Measurements from ENCODE around the gene HYOU1.
A peak's percentile ranks its signal among the peaks of the same experiment; 100 is the strongest.
"Not testable (repeated sequence)": the region's sequence is repeated elsewhere in the genome, so short reads cannot be mapped to it uniquely, and the experiment has no call there.

HYOU1 gene, protein sequence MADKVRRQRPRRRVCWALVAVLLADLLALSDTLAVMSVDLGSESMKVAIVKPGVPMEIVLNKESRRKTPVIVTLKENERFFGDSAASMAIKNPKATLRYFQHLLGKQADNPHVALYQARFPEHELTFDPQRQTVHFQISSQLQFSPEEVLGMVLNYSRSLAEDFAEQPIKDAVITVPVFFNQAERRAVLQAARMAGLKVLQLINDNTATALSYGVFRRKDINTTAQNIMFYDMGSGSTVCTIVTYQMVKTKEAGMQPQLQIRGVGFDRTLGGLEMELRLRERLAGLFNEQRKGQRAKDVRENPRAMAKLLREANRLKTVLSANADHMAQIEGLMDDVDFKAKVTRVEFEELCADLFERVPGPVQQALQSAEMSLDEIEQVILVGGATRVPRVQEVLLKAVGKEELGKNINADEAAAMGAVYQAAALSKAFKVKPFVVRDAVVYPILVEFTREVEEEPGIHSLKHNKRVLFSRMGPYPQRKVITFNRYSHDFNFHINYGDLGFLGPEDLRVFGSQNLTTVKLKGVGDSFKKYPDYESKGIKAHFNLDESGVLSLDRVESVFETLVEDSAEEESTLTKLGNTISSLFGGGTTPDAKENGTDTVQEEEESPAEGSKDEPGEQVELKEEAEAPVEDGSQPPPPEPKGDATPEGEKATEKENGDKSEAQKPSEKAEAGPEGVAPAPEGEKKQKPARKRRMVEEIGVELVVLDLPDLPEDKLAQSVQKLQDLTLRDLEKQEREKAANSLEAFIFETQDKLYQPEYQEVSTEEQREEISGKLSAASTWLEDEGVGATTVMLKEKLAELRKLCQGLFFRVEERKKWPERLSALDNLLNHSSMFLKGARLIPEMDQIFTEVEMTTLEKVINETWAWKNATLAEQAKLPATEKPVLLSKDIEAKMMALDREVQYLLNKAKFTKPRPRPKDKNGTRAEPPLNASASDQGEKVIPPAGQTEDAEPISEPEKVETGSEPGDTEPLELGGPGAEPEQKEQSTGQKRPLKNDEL

DNA sequence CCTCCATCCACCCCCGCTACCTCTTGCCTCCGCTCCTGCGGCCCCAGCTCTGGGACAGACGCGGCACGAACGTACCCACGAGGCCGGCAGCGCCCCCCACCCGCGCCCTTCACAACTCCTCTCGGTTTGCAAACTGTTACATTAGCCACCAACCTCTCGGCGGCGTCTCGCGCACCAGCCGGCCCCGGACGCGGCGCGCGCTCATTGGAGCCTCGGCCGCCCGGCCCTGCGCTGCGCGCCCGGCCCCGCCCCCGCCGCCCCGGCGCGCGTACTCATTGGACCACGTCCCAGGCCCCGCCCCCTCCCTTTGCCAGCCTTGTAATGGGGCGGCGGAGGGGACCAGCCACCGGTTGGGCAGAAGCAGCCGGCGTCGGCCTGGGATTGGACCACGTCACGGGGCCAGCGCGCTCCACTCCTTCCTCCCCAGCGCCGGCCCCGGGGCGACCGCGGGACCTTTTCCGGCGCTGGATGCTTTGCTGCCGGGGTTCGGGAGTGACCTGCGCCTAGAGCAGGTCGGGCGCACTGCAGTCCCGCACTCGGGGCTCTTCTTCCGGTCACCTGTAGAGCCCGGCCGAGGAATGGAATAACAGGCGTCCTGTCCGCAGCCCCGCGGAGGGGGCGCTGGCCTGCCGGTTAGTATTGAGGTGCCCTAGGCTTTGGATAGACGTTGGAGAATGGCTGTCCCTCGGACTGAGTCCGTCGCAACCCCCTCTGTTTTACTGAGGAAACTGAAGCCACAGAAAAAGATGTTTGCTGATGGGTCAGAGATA lies at the start of gene HYOU1:
TSS of gene HYOU1 (minus strand) at position 206 of the 770 bp plus-strand sequence. CDS start 1,045 bp downstream, outside the sequence.
- TF ChIP-seq, protein P1, sequence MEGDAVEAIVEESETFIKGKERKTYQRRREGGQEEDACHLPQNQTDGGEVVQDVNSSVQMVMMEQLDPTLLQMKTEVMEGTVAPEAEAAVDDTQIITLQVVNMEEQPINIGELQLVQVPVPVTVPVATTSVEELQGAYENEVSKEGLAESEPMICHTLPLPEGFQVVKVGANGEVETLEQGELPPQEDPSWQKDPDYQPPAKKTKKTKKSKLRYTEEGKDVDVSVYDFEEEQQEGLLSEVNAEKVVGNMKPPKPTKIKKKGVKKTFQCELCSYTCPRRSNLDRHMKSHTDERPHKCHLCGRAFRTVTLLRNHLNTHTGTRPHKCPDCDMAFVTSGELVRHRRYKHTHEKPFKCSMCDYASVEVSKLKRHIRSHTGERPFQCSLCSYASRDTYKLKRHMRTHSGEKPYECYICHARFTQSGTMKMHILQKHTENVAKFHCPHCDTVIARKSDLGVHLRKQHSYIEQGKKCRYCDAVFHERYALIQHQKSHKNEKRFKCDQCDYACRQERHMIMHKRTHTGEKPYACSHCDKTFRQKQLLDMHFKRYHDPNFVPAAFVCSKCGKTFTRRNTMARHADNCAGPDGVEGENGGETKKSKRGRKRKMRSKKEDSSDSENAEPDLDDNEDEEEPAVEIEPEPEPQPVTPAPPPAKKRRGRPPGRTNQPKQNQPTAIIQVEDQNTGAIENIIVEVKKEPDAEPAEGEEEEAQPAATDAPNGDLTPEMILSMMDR (IDR thresholded peaks at IDR 0.05; ENCODE audit: extremely low read depth, missing control alignments): no peak
- DNase-seq (ENCODE audit: low spot score): peak; percentile 100

DNA sequence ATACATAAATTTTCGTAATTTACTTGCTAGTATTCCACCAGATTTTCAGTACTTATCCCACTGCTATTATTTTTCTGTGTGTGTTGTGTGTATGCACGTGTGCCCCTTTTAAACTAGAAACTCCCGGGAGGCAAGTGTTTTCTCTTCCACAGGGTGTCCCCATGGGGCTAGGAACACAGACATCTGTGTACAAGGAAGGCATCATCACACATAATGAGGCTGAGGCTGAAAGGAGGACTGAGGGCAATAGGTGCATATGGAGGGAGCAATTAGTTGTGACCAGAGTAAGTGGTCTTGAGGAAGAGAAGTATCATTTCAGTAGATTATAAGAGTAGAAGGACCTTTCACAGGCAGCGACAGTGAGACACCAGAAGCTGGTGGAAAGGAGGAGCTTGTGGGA lies 46.8 kb upstream of the HYOU1 start:
- TF ChIP-seq, protein P1 (IDR thresholded peaks at IDR 0.05; ENCODE audit: extremely low read depth, missing control alignments): no peak
- no peak for DNase-seq (ENCODE audit: low spot score)

DNA sequence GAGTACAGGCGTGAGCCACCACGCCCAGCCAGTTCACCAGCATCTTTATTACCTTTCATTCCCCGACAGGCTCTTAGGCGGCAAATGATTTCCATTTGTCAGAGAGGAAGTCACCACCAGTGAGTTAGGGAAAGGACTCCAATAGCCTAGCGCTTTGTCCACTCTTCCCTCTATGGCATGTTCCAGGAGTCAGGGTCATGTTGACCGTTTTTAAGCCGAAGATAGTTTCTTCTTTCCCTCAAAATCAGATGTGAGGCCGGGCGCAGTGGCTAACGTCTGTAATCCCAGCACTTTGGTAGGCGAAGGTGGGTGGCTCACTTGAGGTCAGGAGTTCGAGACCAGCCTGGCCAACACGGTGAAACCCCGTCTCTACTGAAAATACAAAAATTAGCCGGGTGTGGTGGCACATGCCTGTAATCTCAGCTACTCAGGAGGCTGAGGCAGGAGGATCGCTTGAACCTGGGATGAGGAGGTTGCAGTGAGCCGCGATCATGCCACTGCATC lies 46.2 kb upstream of the HYOU1 start:
- not testable (repeated sequence) for DNase-seq (ENCODE audit: low spot score)

DNA sequence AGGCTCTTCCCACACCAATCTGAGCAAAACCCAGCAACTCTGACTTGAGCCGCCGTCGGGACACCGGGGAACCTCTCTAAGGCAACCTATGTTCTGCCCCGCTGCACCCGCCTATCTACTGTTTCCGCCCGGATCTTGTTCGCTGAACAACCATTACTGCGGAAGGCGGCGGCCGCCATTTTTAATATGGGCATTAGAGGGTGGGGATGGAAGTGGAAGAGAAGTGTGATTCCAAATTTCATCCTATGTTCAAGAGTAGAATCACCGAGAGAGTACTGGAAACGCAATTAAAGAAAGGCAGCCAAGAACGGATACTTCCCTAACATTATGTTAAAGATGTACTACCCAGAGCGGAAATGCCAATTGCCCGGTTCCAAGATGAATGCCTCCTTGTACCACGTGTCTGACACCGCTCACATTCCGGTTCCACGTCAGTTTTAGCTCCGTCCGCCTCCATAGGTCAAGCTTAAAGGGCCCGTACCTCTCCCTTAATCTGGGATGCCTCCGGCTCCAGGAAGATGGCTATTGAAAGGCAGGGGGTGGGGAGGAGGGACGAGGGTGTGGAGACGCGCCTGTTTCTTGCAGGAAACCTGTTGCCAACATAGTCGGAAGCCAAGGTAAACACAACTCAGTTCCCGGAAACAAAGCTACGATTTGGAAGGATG lies 44.9 kb upstream of the HYOU1 start, which contains the start of gene DPAGT1:
TSS of gene DPAGT1 (minus strand) at position 95 of the 665 bp plus-strand sequence. CDS start 198 bp downstream, outside the sequence.
- TF ChIP-seq, protein P1 (IDR thresholded peaks at IDR 0.05; ENCODE audit: extremely low read depth, missing control alignments): no peak
- DNase-seq (ENCODE audit: low spot score): peak; percentile 83

DNA sequence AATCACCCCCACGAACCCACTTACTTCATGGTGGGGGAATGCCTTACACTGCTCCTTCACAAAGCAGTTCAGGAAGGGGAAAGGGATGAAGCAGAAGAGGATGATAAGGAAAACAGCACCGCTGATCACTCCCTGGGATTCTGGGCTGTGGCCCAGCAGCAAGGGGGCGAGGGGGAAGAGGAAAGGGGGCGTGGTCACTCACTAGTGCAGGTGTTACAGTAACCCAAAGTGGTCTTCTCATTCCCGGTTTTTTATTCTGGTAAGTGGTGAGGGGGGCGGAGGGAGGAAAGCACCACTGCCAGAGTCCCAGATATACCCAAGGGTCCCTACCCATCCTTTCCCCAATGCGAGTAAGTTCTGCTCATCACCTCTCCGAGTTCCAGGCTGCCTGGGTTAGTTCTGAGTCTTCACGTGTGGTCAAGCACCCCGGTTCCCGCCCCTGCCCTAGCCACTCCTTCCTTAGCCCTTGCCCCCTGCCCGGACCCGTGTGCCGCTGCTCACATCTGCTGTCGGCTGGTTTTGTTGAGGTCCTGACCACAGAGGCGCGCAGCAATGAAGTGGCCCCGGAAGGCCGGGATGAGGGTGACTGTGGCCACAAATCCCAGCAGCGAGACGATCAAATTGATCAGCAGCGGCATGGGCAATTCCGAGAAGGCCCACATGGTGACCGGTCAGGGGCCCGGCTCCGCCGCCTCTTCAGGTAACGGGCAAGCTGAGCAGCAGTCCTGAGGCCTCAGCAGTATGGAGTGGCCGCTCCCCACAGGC lies 44.2 kb upstream of the HYOU1 start:
- TF ChIP-seq, protein P1 (IDR thresholded peaks at IDR 0.05; ENCODE audit: extremely low read depth, missing control alignments): no peak
- DNase-seq (ENCODE audit: low spot score): peak; percentile 25

DNA sequence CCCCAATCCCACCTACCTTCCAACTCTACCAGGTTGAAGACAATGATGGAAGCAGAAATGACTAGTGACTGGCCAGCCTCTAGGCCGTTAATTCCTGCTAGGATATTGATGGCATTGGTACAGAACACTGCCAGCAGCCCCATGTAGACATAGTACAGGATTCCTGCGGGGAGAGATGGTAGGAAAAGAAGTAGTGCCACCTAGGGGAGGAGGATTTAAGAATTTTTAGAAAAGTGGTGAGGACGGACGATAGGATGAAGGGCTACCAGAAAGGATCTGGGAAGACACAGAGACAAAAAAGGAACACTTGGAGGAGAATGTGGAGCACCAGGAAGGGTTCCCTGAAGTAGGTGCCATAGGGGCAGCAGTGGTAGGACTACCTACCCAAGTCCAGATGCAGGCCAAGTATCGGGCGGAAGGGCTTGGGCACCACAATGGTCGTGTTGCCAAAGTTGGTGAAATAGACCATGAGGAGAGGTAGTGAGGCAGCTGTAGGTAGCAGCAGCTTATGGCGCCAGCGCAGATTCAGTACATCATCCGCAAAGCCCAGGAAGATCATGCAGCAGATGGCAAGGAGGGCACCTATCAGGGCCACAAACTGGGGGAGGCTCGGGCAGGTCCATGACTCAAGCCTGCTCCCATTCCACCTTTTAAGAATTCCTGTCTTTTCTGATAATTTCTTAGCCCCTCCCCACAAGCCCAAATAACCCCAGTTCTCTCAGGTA lies 43.4 kb upstream of the HYOU1 start:
- TF ChIP-seq, protein P1 (IDR thresholded peaks at IDR 0.05; ENCODE audit: extremely low read depth, missing control alignments): peak; percentile 15
- no peak for DNase-seq (ENCODE audit: low spot score)

Measured in GM20000 (cell line).